SK-N-SH treated with all-trans-retinoic acid at 6 μM for 48 hours (cell line): Measurements from ENCODE around the gene NOL3.

Experiments used
- POU6F1 ChIP-seq: fragments of 250-450 bp; sonication (Bioruptor Pico); IDR thresholded peaks from 2 replicates; pipeline ENCODE4 v1.8.0; 2021; ENCODE audit warnings: low read depth, mild to moderate bottlenecking, moderate library complexity, borderline replicate concordance
- TF ChIP-seq, protein P1 (sequence below): fragments of 250-450 bp; sonication (Bioruptor Pico); IDR thresholded peaks from 2 replicates; pipeline ENCODE4 v1.8.0; 2020; ENCODE audit warnings: mild to moderate bottlenecking, moderate library complexity, borderline replicate concordance

GRCh38 chr16:67190448-67191399 is 20.4 kb downstream of the NOL3 start:
- TF ChIP-seq, protein P1, sequence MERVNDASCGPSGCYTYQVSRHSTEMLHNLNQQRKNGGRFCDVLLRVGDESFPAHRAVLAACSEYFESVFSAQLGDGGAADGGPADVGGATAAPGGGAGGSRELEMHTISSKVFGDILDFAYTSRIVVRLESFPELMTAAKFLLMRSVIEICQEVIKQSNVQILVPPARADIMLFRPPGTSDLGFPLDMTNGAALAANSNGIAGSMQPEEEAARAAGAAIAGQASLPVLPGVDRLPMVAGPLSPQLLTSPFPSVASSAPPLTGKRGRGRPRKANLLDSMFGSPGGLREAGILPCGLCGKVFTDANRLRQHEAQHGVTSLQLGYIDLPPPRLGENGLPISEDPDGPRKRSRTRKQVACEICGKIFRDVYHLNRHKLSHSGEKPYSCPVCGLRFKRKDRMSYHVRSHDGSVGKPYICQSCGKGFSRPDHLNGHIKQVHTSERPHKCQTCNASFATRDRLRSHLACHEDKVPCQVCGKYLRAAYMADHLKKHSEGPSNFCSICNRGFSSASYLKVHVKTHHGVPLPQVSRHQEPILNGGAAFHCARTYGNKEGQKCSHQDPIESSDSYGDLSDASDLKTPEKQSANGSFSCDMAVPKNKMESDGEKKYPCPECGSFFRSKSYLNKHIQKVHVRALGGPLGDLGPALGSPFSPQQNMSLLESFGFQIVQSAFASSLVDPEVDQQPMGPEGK (CRISPR knock-in tag) = no peak
- TF ChIP-seq POU6F1 (CRISPR knock-in tag) = no peak
